ENCODE results near the gene WWOX.

WWOX gene

DNA sequence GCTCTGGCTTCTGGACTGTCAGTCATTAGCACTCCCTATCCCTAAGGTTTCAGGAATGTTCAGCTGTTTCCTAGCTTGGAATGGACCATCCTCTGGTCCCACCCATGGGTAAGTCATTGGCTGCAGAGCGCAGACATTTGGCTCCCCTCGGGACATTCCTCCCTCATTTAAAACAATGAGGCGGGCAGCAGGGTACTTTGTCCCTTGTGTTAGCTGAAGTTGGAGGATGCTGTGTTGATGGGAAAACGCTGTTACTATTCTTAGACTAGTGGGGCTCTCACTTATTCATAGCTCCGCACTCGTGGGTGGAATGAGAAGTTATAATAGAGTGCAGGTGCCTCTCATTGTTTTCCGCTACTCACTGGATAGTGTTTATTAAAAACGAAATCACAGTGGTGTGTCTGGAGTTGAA, 673.8 kb downstream of the WWOX start:
- TF ChIP-seq GATA1 (IDR thresholded peaks at IDR 0.05; ENCODE audit: low read depth, low read length) (no peak), POLR2A (IDR thresholded peaks at IDR 0.05; ENCODE audit: low read length) (no peak)

DNA sequence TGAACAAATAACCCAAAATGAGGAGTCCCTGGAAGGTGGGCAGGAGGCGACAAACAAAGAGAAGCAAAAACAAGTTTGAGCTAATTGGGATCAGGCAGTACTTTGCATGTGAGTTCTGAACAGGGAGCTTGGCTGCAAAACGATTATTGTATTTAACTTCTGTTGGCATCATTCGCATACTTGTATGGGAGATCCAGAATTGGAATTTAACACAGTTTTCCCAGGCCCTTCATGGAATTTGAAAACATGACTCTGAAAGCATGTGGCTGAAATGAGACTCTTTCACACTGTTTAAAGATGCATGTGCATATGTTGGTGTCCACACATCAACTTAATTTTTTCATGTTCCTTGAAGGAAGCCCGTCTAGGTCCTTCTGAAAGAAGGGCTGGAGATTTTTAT, 674.3 kb downstream of the WWOX start:
- TF ChIP-seq POLR2A (IDR thresholded peaks at IDR 0.05; ENCODE audit: low read length) = no peak
- TF ChIP-seq GATA1 (IDR thresholded peaks at IDR 0.05; ENCODE audit: low read depth, low read length) = no peak
- no peak for DNase-seq

More for the DNA sequence above, 673.8 kb downstream of the WWOX start:
- no peak for DNase-seq

GRCh38 chr16:78775161-78775561, 675.7 kb downstream of the WWOX start:
- TF ChIP-seq POLR2A (IDR thresholded peaks at IDR 0.05; ENCODE audit: low read length) (no peak), GATA1 (IDR thresholded peaks at IDR 0.05; ENCODE audit: low read depth, low read length) (no peak)
- DNase-seq = no peak

GRCh38 chr16:78778101-78779004, 678.9 kb downstream of the WWOX start:
- no peak for DNase-seq
- no peak for TF ChIP-seq POLR2A (IDR thresholded peaks at IDR 0.05; ENCODE audit: low read length)
- TF ChIP-seq GATA1 (IDR thresholded peaks at IDR 0.05; ENCODE audit: low read depth, low read length) = no peak

DNA sequence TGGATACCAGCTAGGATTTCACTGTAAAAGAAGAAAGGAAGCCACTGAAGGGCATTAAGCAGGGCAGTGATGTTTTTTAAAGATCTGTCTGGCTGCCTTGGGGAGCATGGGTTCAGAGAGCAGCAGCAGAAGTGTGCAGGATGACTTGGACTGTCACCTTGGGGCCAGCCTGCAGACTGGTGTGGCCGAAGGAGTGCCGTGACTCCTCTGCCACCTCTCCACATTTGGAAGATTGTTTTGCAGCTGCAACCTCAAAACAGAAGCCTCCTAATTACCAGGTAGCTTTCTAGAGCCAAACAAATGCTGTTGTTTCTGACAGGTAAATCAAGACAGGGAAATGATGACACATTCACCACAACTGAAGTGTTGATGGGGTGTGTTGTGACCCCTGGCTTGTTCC, 681.4 kb downstream of the WWOX start:
- TF ChIP-seq GATA1 (IDR thresholded peaks at IDR 0.05; ENCODE audit: low read depth, low read length) (no peak), POLR2A (IDR thresholded peaks at IDR 0.05; ENCODE audit: low read length) (no peak)
- no peak for DNase-seq

DNA sequence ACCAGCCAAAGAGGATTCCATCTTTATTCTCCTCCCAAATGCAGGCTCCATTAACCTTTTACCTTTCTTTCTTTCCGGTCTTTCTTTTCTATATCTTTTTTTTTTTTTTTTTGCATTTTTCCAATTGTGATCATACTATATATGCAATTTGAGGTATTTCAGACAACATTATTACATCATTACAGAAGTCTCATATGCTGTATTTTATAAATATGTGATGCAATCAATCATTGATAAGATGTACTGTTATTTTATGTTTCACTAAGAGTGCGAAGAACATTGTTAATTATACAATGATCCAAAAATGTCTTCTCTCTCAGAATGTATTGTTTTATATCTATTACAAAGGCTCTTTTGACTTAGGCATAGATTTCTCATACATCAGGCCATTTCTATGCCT, 683.1 kb downstream of the WWOX start:
- TF ChIP-seq GATA1 (IDR thresholded peaks at IDR 0.05; ENCODE audit: low read depth, low read length) = no peak
- no peak for TF ChIP-seq POLR2A (IDR thresholded peaks at IDR 0.05; ENCODE audit: low read length)
- DNase-seq = no peak

DNA sequence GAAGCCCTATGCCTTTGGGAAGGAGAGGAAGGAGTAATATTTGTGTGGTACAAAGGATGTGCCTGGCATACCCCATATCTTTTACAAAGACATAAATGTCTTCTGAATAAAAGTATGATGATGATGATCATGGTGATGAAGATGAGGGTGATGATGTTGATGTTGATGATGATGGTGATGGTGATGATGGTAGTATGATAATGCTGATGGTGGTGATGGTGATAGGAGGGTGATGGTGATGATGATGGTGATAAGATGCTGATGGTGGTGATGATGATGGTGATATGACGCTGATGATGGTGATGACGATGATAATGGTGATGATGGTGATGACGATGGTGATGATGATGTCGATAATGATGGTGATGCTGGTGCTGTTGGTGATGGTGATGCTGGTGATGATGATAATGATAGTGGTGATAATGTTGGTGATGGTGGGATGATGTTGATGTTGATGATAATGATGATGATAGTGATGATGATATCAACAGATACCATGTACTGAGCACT, 684.2 kb downstream of the WWOX start:
- DNase-seq = no peak

GRCh38 chr16:78784771-78785170, 685.3 kb downstream of the WWOX start:
- no peak for DNase-seq
- no peak for TF ChIP-seq POLR2A (IDR thresholded peaks at IDR 0.05; ENCODE audit: low read length)
- TF ChIP-seq GATA1 (IDR thresholded peaks at IDR 0.05; ENCODE audit: low read depth, low read length) = no peak

More for the DNA sequence above, 684.2 kb downstream of the WWOX start:
- TF ChIP-seq GATA1 (IDR thresholded peaks at IDR 0.05; ENCODE audit: low read depth, low read length) (no peak), POLR2A (IDR thresholded peaks at IDR 0.05; ENCODE audit: low read length) (no peak)

DNA sequence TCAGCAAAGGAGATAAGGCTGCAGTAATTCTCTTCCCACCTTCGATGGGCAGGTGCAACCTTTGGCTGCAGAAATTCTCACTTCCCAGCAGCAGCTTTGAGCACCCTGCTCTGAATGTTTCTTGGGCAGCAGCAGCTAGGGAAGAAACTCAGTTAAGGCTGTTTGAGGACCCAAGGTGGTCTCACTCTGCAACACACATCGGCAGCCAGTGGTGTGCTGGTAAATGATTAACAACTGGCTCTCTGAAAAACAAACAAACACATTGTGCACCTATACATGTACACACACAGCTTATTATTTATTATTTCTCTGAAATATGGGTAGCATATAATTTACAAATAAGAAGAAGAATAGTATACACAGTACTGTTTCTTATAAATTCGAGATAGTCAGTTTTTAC, 685.8 kb downstream of the WWOX start:
- no peak for DNase-seq
- TF ChIP-seq GATA1 (IDR thresholded peaks at IDR 0.05; ENCODE audit: low read depth, low read length) = no peak
- TF ChIP-seq POLR2A (IDR thresholded peaks at IDR 0.05; ENCODE audit: low read length) = no peak

- DNase-seq = no peak
- TF ChIP-seq POLR2A (IDR thresholded peaks at IDR 0.05; ENCODE audit: low read length) (no peak), GATA1 (IDR thresholded peaks at IDR 0.05; ENCODE audit: low read depth, low read length) (no peak)
Measured at GRCh38 chr16:78786635-78787034, 687.2 kb downstream of the WWOX start.

- DNase-seq = no peak
- TF ChIP-seq GATA1 (IDR thresholded peaks at IDR 0.05; ENCODE audit: low read depth, low read length) (no peak), POLR2A (IDR thresholded peaks at IDR 0.05; ENCODE audit: low read length) (no peak)
Measured at GRCh38 chr16:78788276-78788675, 688.8 kb downstream of the WWOX start.

DNA sequence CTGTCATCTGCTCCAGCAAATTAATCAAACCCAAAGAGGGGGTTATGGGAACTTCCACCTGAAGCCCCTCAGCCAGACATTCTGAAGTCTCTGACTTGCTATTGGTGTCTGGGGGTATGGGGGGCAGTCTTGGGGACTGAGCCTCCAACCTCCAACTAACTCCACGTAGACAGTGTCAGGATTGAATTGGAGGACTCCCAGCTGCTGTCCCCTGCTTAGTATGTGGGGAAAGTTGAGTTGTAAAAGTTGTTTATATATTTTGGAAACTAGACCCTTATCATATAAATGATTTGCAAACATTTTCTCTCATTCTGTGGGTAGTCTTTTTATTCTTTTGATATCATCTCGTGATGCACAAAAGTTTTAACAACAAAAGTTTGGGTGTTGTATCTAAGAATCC, 689.2 kb downstream of the WWOX start:
- no peak for TF ChIP-seq GATA1 (IDR thresholded peaks at IDR 0.05; ENCODE audit: low read depth, low read length)
- TF ChIP-seq POLR2A (IDR thresholded peaks at IDR 0.05; ENCODE audit: low read length) = no peak
- no peak for DNase-seq

DNA sequence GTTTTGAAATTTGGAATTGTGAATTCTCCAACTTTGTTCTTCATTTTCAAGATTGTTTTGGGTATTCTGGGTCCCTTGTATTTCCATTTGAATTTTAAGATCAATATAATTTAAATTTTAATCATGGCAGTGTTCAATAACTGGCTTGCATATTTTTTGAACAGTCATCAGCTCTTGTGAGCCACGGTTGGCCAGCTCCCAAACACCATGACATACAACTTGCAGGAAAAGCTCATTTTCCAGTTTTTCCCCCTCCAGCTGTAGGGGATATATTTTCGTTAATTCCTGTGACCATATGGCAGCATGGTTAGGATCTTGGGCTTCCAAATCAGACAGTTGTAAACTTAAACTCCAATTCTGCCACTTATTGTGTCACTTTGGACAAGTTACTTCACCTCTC, 690.1 kb downstream of the WWOX start:
- no peak for TF ChIP-seq GATA1 (IDR thresholded peaks at IDR 0.05; ENCODE audit: low read depth, low read length)
- no peak for TF ChIP-seq POLR2A (IDR thresholded peaks at IDR 0.05; ENCODE audit: low read length)
- no peak for DNase-seq

GRCh38 chr16:78791011-78791410, 691.6 kb downstream of the WWOX start:
- DNase-seq = no peak
- TF ChIP-seq GATA1 (IDR thresholded peaks at IDR 0.05; ENCODE audit: low read depth, low read length) (no peak), POLR2A (IDR thresholded peaks at IDR 0.05; ENCODE audit: low read length) (no peak)

DNA sequence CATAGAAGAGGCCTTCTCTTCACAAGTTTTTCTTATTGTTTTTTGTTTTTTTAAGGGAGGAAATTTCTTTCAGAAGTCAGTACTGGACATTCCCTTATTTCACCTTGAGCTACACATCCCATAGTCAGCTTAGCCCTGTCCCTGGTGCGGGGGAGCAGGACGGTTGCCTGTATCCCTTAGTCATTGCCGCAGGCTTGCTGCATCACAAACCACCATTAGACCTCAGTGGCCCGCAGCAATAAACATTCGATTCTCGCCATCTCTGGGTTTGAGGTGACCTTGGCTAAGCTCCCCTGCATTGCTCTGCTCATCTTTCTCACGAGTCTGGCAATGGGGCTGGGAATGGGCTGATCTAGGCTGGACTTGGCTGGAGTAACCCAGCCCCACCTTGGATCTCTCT, 692.5 kb downstream of the WWOX start:
- DNase-seq = no peak
- TF ChIP-seq POLR2A (IDR thresholded peaks at IDR 0.05; ENCODE audit: low read length) (no peak), GATA1 (IDR thresholded peaks at IDR 0.05; ENCODE audit: low read depth, low read length) (no peak)
